Skin epidermis (tissue), 12 donors: ENCODE results near the gene INTS15.

Experiments used
- H3K27ac ChIP-seq, 21 experiments: fragments of 200-600 bp; sonication (generic) in 11 of 21; one replicate each; pipeline ENCODE4 v1.5.0; 2020; ENCODE audit warnings: mild to moderate bottlenecking in 3 of 21, inconsistent platforms in 2 of 21, moderate library complexity in 2 of 21
- H3K4me3 ChIP-seq, 7 experiments: fragments of 200-600 bp; sonication (generic) in 2 of 7; one replicate each; pipeline ENCODE4 v1.5.0; 2020; ENCODE audit warnings: inconsistent platforms in 2 of 7, mild to moderate bottlenecking in 2 of 7, moderate library complexity in 1 of 7

The INTS15 gene

DNA sequence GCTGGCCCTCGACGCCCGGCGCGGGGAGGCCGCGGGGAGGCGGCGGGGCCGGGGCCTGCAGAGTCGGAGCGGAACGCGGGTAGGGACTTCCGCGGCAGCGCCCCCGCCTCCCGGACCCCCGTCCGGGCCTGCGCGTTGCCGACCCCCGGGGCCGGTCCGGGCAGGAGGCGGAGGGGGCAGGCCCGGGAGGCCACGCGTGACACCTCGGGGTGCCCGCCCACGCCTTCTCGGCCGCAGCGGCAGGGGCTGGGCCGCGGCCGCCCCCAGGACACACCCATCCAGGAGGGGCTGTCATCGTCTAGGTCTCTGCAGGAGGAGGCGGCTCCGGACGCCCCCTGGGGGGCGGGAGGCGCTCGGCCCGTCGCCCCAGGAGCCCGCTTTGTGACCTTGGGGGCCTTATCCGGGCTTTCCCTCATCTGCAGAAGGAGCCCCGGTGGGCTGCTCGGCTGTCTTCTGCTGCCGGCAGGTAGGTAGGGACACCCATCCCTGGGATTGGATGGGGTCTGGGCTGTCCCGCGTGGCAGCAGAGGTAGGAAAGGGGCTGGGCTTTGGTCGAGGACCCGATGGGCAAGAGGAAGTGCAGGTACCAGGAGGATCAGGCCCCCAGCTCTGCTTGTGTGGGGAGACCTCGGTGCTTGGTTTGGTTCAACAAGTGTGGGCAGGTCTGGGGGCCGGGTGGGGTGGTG, 47.9 kb downstream of the INTS15 start:
- H3K27ac ChIP-seq, result peak overlapping the region in 18 of 21 experiments; percentile 51 to 99 (median 77)

DNA sequence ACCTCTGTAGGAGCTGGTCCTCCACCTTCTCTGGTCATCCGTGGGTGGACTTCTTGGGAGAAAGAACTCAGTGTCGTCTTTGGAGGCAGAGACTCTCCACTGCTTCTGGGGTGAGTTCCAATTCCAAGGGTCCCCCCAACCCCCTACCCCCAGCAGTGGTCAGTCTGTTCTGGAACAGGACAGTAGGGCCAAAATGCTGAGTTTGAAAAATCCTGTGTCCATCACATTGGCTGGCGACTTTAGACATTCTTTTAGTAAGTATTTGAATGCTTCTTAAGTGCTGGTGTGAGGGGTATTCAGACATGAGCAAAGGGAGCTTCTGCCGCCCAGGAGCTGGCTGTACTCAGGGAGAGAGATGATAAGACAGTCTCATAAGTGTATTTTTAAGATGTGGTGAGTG, 49.2 kb downstream of the INTS15 start:
- Histone ChIP-seq H3K4me3 (no peak overlapping the region), H3K27ac (peak overlapping the region in 2 of 21 experiments; percentile 10 to 77)

More for the DNA sequence above, 47.9 kb downstream of the INTS15 start:
- peak overlapping the region; percentile 49 to 91 (median 82) for H3K4me3 ChIP-seq

DNA sequence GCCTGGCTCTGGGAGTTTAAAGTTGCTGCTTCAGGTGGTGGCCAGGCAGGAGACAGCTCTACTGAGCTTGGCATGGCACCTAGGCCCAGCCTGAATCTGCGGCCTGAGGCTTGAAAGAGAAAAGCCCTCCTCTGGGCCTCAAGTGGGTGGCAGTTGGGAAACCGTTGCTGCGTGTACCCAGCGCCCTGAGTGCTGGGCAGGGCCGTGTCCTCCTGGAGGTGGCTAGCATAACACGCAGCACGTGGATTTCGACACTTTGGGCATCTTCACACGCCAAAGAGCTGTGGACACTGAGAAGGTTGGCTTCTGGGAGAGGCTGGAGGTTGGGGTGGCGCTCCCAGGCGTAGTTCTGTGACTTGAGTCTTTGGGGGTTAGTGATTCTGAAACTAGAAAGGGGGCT, 49.8 kb downstream of the INTS15 start:
- peak overlapping the region in 1 of 21 experiments; percentile 77 for H3K27ac ChIP-seq
- H3K4me3 ChIP-seq, result no peak overlapping the region

DNA sequence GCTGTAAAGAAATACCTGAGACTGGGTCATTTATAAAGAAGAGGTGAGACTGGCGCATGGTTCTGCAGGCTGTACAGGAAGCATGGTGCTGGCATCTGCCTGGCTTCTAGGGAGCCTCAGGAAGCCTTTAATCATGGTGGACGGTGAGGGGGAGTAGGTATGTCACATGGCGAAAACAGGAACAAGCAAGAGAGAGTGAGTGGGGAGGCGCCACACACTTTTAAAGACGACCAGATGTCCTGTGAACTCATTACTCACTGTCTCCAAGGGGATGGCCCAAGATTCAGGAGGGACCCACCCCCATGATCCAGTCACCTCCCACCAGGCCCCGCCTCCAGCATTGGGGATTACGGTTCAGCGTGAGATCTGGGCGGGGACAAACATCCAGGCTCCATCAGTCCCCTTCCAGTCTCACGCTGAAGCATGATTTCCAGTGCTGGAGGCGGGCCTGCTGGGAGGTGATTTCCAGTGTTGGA, 50.5 kb downstream of the INTS15 start:
- Histone ChIP-seq H3K4me3 (no peak overlapping the region), H3K27ac (no peak overlapping the region)

DNA sequence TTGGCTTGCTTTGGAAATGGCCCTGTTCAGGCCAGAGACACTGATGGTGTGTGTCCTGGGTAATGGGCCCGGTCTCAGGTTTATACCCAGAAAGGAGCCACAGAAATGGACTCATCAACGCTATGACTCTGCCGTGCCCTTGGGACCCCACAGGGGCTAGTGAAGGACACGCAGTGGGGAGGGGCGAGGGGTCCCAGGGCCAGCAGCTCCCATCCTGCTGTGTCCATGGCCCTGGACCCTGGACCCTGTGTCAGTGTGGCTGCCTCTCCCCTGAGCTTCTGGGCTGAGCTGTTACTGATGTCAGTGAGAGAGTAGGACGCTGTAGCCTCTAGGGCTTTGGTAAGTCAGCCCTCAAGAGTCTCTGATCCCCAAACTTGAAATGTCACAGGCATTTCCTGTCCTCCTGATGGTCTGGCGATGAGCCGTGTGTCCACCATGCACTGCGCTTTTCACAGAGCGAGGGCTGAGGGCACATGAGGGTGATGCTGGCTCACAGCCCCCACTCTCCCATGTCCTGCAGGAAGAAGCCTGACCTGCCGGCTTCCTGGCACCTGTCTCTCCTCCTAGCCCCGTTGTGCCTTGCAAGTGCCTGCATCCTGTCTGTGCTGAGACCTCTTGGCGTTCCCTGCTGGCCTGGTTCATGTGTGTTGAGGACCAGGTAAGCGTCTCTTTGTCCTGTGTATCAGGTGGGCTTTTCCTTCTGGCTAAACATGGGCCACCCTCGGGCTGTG, 51.6 kb downstream of the INTS15 start:
- H3K27ac ChIP-seq, result no peak overlapping the region

DNA sequence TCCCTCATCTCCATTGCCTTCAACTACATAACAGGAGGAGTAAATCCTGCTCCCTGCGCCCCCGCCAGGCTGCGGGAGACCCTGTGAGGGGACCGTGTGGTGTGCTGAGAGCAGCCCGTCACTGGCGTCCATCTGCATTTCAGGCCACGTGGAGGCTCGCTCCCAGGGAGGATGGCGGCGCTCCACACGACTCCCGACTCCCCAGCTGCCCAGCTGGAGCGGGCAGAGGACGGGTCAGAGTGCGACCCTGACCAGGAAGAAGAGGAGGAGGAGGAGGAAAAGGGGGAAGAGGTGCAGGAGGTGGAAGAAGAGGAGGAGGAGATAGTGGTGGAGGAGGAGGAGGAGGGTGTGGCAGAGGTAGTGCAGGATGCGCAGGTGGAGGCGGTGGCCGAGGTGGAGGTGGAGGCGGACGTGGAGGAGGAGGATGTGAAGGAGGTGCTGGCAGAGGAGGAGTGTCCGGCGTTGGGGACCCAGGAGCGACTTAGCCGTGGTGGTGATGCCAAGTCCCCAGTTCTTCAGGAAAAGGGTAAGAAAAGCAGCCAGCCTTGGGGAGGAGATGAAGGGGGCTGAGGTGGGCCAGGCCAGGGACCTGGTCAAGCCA, 52.5 kb downstream of the INTS15 start:
- no peak overlapping the region for H3K4me3 ChIP-seq
- H3K27ac ChIP-seq, result no peak overlapping the region

More for the DNA sequence above, 51.6 kb downstream of the INTS15 start:
- no peak overlapping the region for H3K4me3 ChIP-seq

DNA sequence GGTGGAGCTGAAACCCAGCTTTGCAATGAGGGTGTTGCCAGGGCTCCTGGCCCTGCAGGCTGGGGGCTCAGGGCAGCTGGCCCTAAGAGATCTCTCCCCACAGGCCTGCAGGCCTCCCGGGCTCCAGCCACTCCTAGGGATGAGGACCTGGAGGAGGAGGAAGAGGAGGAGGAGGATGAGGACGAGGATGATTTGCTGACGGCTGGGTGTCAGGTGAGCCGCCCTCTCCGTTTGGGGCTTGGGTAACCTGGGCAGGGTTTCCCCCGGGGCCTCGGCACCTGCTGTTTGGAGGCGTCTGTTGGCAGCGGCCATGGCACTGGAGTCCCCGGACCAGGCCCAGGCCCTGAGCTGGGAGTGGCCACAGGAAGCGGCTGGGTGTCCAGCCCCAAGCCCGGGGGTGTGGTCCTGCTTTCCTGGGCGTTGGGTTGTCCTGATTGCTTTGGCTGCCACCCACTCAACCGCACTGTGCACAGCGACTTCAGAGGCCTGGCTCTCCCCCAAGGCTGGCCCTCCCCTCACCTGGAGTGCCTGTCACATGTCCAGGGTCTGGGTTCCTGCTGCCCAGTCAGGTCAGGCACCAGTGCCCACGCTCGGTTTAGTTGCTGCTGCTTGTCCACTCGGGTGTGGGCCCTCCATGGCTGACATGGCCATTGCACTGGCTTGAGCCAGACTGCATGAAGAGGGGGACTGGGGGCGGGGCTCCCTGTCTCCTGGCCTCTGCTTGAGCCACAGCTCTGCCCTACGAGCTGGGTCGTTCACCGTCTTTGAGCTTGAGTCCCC, 53.2 kb downstream of the INTS15 start:
- Histone ChIP-seq H3K27ac (no peak overlapping the region), H3K4me3 (no peak overlapping the region)

DNA sequence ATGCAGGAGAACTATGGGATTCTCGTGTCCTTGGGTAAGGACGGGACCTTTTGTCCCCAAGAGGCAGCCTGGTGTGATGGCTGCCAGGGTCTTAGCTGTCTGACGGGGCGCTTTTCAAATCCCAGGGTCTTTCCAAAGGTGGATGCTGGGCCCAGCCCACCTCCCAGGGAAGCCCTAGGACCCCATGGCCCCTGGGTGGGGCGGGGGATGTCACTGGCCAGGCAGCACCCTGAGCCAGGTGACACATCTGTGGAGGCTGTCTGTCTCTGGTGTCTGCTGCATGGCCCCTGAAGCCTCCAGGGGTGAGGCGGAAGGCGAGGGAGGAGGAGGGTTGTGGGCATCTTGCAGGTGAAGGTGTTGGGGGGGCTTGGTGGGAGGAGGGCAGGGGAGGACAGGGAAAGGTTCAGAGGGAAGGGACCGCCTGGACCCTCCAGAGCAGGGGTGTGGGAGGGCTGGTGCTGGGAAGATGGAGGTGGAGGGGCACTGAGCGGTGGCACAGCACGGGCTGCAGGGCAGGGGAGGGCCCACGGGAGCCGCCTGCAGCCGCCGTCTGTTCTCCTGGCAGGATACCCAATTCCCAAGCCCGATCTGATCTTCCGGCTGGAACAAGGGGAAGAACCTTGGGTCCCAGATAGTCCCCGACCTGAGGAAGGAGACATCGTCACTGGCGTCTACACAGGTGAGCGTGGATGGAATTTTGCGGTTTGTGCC, 54.2 kb downstream of the INTS15 start:
- no peak overlapping the region for H3K4me3 ChIP-seq
- no peak overlapping the region for H3K27ac ChIP-seq

DNA sequence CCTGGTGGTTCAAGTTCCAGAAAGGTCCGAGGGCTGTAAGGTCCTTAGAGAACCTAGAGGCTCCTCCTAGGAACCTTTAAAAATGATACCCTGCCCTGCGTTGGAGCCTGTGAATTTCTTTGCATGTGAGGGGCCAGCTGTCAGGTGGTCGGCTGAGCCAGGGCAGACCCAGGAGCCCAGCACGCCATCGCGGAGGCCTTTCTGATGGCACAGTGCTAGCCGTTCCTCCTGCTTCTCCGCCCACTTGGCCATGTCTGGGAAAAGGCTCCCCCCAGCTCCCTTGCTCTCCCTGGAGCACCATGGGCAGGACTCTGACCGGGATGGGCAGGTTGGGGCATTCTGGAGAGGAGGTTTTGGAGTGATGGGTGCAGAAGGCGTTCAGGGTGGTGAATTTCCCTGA, 54.9 kb downstream of the INTS15 start:
- no peak overlapping the region for H3K27ac ChIP-seq
- no peak overlapping the region for H3K4me3 ChIP-seq

DNA sequence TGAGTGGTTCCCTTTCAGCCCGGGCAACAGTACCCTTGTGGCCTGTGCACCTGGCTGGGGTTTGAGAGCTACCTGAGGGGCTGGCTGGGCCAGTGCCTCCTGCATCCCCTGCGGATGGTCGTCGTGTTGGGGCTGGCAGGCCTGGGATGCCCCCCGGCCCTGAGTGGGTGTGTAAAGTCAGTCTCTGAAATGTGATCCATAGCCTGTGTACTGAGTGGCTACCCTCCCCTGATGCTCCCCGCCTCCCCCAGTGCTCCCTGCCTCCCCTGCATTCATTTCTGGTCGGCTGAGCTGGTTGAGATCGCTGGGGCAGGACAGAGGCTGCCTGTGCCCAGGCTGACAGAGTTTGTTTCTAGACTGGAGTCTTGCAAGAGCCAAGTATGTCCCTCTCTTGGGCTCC, 56.6 kb downstream of the INTS15 start:
- Histone ChIP-seq H3K27ac (no peak overlapping the region), H3K4me3 (no peak overlapping the region)

DNA sequence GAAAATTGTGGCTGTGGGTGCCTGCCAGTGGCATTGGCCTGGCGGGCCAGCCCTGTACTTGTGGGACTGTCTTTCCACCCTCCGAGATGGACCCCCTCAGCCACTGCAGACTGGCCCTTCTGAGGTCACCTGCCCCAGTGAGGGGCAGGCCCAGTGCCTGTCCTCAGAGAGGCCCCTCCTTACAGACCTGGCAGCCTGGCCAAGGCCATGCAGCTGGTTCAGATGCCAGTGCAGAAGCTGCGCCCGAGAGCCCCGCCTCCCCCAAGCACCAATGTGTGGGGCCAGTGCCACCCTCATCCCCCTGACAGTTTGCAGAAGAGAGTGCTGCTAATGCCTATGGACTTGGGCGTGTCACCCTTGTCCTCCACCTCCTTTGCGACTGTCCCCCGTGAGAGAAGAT, 57.3 kb downstream of the INTS15 start:
- no peak overlapping the region for H3K4me3 ChIP-seq
- no peak overlapping the region for H3K27ac ChIP-seq

DNA sequence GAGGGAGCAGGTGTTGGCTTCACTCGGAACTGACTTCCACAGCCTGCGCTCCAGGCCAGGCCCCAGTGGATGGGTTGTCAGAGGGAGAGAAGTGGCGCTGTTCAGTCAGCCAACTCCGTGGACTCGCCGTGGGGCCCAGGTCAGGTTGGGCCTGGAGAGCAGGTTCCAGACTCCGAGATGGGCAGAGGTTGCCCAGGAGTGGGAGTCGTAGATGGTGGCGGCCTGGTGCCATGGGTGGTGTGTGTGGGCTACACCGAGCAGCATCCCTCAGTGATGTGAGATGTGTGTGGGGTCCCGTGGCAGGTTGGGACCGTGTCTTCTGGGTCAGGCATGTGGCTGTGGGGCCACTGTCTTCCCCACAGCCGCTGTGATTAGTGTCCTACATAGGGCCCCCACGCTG, 57.7 kb downstream of the INTS15 start:
- no peak overlapping the region for H3K27ac ChIP-seq
- H3K4me3 ChIP-seq, result no peak overlapping the region

DNA sequence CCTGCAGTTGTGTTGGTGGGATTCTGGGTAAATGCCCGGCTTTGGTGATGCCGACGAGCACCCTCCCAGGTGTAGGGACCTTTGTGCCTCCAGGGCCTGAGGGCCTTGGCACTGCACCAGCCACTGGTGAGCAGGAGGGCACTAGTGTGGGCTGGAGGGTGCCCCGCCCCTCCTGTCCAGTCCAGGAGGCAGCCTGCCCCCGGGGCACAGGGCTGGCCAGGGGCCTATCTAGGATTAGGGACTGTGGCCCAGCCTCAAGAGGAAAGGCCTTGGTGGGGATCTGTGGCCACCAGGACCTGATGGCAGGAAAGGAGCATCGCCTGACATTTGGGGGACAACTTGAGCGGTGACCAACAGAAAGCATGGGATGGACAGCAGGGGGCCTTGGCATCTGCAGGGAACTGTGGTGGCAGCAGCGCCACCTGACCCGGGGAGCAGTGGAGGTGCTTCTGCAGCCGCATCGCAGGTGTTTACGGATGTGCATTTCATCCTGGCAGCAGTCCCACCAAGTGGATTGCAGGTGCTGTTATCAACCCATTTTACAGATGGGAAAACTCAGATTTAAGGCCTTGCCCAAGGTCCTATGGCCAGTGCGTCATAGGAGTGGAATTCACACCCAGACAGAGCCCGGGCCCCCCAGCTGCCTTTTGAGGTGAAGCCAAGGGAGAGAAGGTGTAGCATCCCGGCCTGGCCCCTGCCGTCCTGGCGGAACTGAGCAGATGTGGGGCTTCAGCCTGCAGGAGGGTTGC, 58.4 kb downstream of the INTS15 start:
- Histone ChIP-seq H3K4me3 (no peak overlapping the region), H3K27ac (no peak overlapping the region)

DNA sequence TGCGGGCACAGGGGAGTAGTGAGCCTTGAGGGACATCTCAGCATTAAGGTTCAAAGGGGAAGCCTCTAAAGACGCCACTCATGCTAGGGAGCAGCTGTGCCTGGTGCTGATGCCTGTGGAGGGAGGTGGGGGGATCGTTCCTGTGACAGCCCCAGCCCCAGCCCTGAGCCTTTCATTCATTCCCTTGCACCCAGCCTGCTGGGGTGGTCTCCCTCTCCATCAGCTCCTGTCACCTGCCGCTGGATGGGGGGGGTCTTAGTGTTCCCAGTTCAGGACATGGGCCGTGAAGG, 58.9 kb downstream of the INTS15 start:
- Histone ChIP-seq H3K4me3 (no peak overlapping the region), H3K27ac (no peak overlapping the region)

DNA sequence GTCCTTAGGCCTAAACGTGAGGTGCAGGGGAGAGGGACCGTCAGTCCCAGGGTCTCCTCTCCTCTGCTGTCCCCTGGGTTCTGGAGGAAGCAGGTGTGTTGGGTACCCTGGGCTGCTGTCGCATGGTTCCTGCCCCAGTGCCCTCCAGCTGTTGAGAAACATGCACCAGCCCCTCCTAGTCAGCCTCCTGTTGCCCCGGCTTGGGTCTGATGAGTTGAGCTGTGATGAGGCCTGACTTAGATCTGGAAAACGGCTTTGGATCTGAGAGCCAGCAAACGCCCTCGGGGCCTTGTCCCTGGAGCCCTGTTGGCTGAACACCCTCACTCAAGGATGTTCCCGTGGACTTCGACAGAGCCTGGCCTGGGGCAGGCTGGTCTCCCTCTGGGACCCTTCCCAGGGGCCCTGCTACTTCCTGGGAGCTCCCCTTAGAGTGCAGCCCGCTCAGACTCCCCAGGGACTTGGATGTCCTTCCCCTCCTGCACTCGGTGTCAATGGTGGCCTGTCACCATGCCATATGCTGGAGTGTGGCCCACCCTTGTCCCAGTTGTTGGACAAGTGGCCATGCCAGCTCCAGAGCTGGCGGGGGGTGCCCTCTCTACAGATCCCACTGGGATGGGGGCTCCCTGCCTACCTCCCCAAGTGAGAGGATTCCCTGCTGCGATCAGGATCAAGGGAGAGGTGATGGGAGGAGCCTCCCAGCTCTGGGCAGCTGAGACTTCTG, 59.6 kb downstream of the INTS15 start:
- H3K27ac ChIP-seq, result no peak overlapping the region
- H3K4me3 ChIP-seq, result no peak overlapping the region

DNA sequence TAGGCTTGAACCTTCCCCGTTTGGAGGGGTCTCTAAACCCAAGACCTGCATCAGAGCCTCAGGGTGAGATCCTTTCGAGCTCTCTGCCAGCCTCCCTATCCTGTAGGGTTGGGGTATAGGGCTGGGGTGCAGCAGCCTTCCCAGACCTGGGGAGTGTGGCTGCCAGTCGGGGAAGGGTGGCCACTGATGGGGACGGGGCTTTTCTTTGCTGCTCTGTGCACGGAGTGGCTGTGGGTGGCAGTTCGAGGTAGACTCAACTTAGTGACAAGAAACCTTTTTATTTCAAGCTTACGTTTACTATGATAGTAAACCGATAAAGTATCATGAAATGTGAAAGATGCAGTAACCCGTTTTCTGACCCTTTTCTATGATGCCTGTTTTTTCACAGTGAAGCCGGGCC, 60.3 kb downstream of the INTS15 start:
- Histone ChIP-seq H3K27ac (no peak overlapping the region), H3K4me3 (no peak overlapping the region)

DNA sequence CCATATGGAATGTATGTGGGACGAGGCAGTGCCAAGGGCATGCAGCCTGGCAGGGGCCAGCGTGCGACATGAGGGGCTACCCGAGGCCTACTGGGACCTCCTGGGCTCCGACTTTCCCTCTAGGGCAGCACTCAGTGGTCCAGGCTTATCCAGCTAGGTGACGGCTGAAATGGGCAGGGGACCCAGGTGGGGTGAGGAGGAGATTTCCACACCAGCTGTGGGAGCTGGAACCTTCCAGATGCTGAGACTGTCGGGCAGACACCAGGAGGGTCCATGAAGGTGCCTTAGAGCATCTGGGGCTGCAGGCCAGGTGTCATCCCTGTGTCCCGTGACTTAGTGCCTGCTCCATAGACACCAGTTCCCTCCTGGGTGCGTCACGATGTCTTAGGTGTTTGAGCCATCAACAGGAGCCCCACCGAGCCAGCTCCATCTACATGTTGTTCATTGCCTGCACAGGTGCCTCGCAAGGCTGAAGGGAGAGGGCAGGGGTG, 60.7 kb downstream of the INTS15 start:
- Histone ChIP-seq H3K27ac (no peak overlapping the region), H3K4me3 (no peak overlapping the region)

DNA sequence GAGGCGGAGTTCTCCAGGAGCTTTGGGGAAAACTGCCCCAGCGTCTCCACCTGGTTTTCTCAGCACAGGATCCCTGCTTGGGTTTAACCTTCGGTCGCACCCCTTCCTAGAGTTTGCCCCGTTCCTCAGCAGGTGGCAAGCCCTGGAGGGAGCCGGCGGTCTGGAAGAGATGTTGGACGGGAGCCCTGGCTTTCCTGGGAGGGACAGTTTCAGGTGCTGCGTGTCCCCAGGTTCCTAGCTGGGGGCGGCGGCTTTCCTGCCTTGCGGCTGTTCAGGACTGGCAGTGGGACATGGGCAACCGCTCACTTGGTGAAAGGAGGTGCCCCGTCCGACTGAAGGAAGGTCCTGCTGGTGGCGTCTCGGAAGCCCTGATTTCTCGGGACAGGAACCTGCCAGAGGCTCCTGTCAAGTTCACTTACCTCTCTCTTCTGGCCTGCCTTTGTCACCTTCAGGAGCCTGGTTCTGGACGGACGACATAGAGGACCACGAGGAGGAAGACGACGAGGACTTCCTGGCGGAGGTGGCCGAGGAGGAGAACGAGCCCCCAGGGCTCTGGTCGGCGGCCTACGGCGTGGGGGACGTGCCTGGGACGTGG, 62.1 kb downstream of the INTS15 start:
- Histone ChIP-seq H3K27ac (no peak overlapping the region), H3K4me3 (no peak overlapping the region)
